ENCODE measurements around the gene TBC1D22A.

Gene TBC1D22A

DNA sequence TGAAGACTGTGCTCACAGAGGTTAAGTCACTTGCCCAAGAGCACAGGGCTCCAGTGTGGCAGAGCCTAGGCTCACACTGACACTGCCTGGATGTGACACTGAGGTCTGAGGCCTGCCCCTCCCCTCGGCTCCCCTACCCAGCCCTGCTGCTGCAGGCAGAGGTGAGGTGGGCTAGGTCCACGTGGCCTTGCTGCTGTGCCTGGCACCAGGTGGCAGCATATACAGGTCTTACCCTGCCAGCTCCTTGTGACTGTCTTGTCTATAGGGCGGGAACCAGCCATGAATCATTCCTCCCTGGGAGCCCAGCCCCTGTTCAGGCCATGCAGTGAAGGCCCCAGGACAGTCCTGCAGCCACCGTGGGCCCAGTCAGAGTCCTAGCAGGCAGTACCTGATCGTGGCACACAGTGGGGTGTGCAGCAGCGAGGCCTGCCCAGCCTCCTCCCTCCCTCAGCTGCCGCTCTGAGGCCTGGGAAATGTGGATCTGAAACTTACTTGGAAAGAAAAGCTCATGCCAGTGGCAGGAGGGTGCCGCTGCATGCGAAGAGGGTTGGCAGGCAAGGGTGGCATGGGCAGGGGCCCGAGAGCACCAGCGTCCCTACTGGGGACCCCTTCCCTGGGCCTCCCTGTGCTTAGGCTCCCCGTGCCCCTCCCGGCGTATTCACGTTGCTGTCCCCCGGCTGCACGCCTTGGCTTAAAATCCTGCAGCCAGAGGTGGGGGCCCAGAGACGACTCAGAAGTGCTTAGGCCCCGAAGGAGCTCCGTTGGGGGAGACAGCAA lies 23.2 kb upstream of the TBC1D22A start:
- Histone ChIP-seq H3K36me3 (replicated peaks) (no peaks in the 10 kb centered on the region), H3K27ac (no peak overlapping the region), H3K4me3 (ENCODE audit: low read depth, low read length) (peak overlapping the region; percentile 67), H3K27me3 (replicated peaks) (no peaks in the 10 kb centered on the region)
- in situ Hi-C loops (cut with HindIII; ENCODE audit: low pct_ligation_motif_present, low sequenced_read_pairs): no loop called here
- TF ChIP-seq, protein P1, sequence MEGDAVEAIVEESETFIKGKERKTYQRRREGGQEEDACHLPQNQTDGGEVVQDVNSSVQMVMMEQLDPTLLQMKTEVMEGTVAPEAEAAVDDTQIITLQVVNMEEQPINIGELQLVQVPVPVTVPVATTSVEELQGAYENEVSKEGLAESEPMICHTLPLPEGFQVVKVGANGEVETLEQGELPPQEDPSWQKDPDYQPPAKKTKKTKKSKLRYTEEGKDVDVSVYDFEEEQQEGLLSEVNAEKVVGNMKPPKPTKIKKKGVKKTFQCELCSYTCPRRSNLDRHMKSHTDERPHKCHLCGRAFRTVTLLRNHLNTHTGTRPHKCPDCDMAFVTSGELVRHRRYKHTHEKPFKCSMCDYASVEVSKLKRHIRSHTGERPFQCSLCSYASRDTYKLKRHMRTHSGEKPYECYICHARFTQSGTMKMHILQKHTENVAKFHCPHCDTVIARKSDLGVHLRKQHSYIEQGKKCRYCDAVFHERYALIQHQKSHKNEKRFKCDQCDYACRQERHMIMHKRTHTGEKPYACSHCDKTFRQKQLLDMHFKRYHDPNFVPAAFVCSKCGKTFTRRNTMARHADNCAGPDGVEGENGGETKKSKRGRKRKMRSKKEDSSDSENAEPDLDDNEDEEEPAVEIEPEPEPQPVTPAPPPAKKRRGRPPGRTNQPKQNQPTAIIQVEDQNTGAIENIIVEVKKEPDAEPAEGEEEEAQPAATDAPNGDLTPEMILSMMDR (IDR thresholded peaks at IDR 0.05; ENCODE audit: low read depth, low read length, missing control alignments): peak; percentile 41
- peak; percentile 69 for DNase-seq

DNA sequence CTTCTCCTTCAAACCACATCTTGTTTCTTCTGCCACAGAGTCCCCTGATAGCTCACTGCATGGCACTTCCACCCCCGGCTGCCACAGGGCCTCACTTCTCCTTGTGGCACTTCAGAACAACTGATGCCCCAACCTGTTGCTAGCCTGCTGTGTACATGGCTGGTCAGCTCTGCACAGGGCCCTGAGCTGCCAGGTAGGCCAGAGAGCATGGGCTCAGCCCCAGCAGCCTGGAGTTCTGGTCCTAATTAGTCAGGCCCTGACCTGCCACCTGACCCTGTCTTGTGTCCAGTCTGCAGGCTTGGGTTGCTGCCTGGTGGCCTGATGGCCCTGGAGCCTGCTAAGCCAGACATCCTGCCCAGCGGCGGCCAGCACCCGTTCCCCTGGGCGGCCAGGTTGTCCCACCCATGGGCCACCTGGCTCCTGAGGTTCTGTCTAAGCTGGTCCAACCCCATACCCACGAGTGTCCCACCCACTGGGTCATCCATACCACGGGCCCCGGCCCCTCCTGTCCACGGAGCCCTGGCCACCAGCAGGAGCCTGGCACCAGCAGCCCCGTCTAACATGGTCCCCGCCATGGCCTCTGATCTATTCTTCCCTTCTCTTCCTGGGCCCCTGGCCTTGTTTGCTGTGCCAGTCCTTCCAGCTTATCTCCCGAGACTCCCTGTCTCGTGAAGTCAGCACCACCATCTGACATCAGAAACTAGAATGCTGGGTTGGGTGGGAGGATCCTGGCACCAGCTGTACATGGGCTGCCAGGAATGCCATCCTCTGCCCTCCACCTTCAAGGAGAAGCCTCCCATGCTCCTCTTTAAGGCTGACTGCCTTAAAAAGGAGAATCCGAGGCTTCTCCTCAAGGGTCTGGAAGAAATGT lies 21.3 kb upstream of the TBC1D22A start:
- Histone ChIP-seq H3K36me3 (replicated peaks) (no peaks in the 10 kb centered on the region), H3K4me3 (ENCODE audit: low read depth, low read length) (no peak overlapping the region), H3K27me3 (replicated peaks) (no peaks in the 10 kb centered on the region), H3K27ac (no peak overlapping the region)
- in situ Hi-C loops (cut with HindIII; ENCODE audit: low pct_ligation_motif_present, low sequenced_read_pairs): no loop called here
- DNase-seq: no peak
- TF ChIP-seq, protein P1 (IDR thresholded peaks at IDR 0.05; ENCODE audit: low read depth, low read length, missing control alignments): no peak

DNA sequence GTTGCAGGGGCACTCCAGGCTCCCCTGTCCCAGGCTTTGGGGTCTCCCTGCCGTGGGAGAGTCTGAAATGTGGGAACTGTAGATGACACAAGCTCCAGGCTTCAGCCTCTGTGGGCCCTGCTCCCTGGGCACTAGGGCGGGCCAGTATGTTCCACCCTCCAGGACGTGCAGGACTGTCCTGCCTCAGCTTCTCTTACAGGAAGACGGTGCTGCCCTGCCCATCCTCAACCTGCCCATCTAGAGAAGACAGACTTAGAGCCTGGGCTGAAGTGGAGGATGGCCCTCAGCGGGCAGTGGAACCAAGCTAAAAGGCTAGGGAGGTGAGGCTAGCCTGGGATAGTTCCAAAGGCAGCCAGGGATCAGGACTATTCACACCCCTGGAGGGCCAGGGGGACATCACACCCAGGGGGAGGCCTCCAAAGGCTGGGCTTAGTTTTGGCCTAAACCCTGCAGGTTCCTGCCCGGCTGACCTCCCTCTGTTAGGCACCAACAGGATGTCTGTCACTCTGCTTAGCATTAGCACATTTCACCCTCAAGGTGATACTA lies 20.4 kb upstream of the TBC1D22A start:
- TF ChIP-seq, protein P1 (IDR thresholded peaks at IDR 0.05; ENCODE audit: low read depth, low read length, missing control alignments): no peak
- no peaks in the 10 kb centered on the region for H3K27me3 ChIP-seq (replicated peaks)
- no peak overlapping the region for H3K27ac ChIP-seq
- in situ Hi-C loops (cut with HindIII; ENCODE audit: low pct_ligation_motif_present, low sequenced_read_pairs): no loop called here
- no peak for DNase-seq
- no peak overlapping the region for H3K4me3 ChIP-seq (ENCODE audit: low read depth, low read length)
- H3K36me3 ChIP-seq (replicated peaks): no peaks in the 10 kb centered on the region

DNA sequence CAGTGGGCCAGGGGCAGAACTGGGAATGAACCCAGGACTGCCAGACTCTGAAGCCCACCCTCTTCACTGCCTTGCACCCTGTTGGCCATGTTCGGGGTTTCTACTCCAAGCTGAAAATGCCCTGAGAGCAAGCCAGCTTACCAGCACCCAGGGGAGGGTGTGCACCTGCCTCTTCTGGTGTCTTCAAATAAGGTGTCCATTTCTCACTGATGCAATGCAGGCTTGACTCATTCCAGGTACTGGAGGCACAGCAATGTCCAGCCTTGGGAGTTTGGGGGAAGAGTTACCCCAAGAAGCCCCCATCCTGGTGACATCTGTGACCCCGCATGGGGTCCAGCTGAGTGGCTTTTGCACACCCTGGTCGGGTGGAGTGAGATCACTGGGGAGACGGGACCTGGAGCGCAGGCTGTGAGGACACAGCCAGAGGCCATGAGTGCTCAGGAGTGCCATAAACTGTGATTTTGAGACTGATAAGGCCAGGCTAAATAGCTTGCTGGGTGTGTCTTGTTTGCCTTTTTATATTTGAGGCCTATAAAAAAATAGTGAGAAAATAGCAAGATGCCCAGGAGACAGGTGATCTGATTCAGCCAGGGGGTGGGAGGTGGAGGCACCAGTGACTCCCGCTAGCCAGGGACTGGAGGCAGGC lies 19.8 kb upstream of the TBC1D22A start:
- TF ChIP-seq, protein P1 (IDR thresholded peaks at IDR 0.05; ENCODE audit: low read depth, low read length, missing control alignments): no peak
- Histone ChIP-seq H3K27me3 (replicated peaks) (no peaks in the 10 kb centered on the region), H3K4me3 (ENCODE audit: low read depth, low read length) (no peak overlapping the region), H3K27ac (no peak overlapping the region), H3K36me3 (replicated peaks) (no peaks in the 10 kb centered on the region)
- in situ Hi-C loops (cut with HindIII; ENCODE audit: low pct_ligation_motif_present, low sequenced_read_pairs): no loop called here
- no peak for DNase-seq

DNA sequence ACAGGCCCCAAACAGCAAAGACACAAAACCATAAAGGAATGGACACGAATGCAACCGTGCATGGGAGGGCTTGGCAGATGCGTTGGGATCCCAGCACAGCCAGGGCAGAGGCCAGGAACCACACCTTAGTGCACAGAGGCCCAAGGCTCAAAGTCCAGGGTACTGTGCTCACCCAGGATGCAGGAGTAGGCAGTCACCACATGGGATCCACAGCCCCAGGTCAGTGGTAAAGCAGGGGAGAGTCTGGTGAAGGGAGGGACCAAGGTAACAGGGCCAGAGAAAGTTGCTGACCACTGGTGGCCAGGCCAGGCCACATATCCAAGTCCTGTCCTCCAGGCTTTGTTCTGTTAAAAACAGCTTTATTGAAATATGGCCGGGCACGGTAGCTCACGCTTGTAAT lies 17.9 kb upstream of the TBC1D22A start:
- TF ChIP-seq, protein P1 (IDR thresholded peaks at IDR 0.05; ENCODE audit: low read depth, low read length, missing control alignments): no peak
- DNase-seq: no peak

More for the DNA sequence above, 17.9 kb upstream of the TBC1D22A start:
- Histone ChIP-seq H3K36me3 (replicated peaks) (no peaks in the 10 kb centered on the region), H3K4me3 (ENCODE audit: low read depth, low read length) (no peak overlapping the region), H3K27me3 (replicated peaks) (no peaks in the 10 kb centered on the region), H3K27ac (no peak overlapping the region)
- in situ Hi-C loops (cut with HindIII; ENCODE audit: low pct_ligation_motif_present, low sequenced_read_pairs): no loop called here
